Measurements from ENCODE around the gene SDK2.

SDK2 gene

DNA sequence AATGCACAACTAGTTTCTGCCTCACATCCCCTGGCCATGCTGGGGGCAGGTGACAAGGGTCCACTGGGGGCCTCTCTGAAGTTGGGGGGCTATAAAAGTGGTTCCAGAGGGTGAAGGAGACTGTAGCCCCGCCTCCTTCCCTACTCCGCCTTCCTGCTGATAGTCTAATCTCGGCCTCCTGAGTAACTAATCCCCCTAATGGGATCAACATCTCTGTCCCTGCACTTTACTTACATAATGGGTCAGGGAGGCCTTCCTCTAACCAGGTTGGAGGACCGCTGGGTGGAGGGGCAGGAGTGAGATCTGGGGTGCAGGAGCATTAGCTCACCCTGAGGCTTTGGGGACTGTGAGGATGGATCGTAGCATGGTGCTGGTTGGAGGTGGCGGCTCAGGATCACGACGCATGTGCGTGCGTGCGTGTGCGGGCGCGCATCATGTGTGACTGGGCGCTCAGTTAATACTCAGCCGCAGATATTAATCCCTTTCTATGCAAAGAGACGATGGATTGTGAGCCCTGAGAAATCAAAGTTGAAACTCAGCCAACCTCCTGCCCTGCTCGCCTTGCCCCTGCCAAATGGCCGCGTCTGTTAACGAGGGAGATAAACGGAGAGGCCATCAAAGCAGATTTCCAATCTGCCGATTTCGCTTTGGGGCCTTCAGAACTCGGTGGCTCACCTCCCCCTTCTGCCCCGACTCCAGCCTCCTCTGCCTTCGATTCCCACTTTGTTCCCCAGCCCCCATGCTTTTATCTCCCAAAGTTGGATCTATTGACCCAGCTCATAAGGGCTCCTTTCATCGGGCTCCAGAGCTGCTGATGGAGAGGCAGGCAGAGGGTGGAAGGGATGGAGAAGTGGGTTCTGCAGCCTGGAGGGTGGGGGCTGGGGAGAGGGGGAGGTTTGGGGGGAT, 107.3 kb downstream of the SDK2 start:
- no peak for DNase-seq (ENCODE audit: low read depth in 2 of 2)

DNA sequence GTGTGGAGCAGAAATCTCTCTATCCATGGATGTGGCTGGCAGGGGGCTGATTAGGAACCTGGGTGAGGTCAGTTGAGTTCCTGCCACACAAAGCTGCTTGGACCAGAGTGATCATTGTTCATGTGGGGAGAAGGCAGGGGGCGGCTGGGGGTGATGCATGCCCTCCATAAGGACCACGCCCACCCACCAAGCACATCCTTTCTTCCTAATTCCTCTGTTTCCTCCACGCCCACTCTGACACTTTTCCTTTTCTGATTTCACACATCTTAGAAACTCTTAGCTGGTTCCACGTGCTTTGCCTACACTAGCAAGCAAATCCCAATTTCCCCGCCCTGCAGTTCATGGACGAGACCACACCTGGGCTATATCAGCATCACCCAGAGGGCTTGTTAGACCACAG, 108.5 kb downstream of the SDK2 start:
- no peak for DNase-seq (ENCODE audit: low read depth in 2 of 2)

DNA sequence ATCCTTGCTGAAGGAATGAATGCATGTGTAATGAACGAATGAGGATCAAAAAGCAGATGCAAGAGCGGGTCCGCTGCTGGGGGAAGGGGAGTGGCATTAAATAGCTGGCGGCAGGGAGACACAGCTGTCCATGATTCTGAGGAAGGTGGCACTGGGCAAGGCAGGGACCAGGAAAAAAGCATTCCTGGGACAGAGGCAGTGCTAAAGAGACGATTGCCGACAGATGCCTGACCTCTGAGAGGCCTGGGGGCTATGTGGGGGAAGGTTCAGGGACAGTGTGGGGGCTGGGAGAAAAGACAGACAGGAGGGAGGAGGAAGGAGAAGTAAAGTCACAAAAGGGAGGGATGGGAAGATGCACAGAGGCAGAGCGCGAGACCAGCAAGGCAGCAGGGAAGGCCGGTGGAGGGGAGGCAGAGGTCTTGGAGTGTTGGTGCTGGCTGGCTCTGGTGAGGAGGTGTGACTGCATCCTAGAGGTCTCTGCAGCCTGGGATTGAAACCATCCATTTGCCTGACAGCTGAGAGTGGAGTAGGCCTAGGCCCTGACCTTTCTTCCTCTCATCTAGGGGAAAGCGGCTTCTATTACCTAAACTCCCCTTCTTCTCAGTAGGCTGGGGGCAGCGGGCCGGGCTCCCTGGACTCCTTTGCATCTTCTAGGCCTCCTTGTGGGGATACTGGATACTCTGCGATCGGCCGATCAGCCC, 109.9 kb downstream of the SDK2 start:
- no peak for DNase-seq (ENCODE audit: low read depth in 2 of 2)

DNA sequence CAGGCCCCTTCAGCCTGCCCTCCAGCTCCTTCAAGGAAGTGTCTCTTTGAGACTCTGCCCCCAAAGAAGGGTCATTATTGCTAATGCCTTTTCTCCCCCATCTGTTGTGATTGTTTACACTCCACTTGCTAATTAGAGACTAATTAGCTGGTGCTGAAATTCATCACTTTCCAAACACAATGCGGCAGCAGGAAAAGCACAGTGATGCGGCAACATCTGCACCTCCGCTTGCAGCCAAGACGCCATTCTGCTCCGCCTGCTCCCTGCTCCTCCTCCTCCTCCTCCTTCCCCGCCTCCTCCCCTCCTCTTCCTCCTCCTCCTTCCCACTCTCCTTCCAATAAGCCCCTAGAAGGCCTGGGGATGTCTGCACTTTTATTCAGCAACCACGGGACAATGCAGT, 110.5 kb downstream of the SDK2 start:
- DNase-seq (ENCODE audit: low read depth in 2 of 2), result no peak

DNA sequence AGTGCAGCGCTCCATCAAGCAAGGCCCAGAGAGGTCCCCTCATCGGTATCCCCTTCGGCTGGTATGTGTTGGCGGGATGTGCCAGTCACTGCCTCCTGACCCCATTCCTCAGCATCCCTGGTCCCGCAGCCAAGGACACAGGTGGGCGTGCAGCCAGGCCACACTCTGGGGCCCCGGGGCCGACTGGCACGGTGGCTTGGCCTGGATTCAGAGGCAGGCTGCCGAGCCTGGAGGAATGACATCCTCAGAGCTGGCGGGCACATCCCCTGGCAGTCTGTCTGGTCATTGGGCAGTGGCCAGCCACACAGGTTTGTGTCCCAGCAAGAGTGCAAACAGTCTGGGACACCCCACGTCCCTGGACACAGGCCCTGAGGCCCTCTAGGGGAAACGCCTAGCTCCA, 111.1 kb downstream of the SDK2 start:
- no peak for DNase-seq (ENCODE audit: low read depth in 2 of 2)

DNA sequence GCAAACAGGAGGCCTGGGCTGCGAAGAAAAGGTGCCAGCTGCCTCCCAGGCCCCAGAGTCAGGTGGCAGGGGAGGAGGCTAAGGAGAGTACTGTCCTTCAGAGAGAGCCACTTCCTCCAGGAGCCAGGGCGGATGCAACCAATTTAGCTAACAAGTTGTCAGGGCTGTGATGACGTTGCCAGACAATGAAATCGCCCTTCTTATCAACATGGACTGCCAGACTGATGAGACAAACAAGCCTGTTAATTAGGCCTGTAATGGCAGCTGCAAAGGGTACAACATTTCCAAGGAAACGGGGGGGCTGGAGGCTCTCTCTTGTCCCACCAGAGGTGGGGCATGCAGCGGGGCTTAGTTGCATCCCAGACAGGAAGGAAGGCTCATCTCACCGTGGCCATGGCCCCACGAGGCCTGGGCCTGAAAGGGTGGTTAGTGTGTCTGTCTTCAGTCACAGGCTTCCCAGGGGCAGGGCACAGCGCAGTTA, 111.8 kb downstream of the SDK2 start:
- no peak for DNase-seq (ENCODE audit: low read depth in 2 of 2)

DNA sequence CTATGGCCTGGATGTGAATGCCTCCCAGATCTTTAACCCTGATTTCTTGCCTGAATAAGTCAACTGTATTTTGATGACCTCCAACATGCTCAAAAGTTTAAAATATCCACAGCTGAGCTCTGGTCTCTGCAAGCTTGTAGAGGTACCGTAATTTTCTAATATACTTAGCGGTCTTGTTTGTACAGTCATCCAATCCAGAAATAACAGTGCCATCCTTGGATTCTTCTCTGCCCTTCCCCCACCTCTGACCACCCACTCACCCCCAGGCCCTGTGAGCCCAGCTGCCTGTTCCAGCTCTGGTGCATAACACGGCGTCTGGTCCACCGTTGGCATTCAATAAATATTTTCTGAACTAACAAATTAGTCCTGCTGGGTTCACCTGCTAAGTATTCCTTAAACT, 113.1 kb downstream of the SDK2 start:
- DNase-seq (ENCODE audit: low read depth in 2 of 2), result no peak

DNA sequence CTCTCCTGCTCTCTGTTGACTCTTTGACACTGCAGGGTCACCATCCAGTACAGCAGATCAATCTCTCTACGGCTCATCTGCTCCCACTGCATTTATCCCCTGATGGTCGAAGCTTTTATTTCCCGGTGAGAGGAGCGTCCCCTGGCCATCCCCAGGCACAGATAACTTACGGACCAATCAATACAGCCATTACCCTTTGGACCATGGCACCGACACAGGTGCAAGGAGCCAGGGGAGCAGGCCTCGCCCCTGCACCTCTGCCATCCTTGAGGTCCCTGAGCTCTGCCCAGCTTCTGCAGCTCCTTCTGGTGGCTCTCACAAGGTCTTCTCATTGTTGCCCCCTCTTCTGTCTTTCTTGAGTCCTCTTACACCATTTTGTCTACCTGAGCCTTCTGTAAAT, 115.6 kb downstream of the SDK2 start:
- DNase-seq (ENCODE audit: low read depth in 2 of 2), result no peak

DNA sequence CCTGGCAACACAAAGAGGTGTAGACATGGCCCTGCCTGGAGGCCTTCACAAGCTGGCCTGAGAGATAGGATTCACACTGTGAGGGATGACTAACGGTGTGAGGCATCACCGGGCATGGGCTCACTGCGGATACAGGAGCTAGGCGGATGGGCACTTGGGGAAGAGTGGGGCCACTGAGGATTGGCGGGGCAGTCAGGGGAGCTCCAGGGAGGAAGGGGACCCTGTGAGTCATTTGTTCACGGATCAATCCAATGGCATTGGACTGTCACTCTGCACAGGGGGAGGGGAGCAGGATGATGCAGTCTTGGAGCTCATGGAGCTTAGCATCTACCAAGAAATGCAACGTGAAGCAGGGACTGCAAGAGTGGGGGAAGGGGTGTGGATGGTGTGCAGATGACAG, 117.3 kb downstream of the SDK2 start:
- DNase-seq (ENCODE audit: low read depth in 2 of 2), result no peak

DNA sequence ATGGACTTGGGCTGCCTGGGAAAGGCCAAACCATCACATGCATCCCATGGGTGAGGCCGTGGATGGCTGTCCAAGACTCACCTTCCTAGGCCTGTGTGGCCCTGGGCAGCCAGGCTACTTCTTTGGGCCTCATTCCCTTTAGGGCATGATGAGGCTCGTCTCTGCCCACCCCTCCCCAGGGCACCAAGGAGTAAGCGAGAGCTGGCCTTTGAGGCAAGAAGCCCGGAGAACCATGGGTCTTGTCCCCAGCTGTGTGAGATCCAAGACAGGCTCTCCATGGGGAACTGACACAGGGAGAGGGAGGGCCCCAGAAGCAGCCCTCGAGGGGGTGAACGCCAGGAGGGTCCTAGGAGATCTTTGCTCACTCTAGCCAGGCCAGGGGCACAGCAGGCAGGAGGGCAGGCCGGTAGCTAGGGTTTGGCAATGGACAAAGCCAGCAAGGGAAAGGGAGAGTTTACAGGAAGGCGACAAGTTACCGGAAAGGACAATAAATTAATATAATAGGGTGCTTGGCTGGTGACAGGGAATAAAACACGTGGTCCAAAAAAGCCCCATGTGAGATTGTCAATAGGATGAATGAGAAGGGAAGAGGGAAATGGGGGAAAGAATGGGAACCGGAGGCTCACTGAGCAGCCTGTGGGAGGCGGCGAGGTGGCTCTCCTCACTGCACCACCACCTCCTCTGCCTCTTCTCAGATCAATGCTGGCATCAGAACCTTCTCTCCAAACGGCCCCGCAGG, 119.1 kb downstream of the SDK2 start:
- no peak for DNase-seq (ENCODE audit: low read depth in 2 of 2)

DNA sequence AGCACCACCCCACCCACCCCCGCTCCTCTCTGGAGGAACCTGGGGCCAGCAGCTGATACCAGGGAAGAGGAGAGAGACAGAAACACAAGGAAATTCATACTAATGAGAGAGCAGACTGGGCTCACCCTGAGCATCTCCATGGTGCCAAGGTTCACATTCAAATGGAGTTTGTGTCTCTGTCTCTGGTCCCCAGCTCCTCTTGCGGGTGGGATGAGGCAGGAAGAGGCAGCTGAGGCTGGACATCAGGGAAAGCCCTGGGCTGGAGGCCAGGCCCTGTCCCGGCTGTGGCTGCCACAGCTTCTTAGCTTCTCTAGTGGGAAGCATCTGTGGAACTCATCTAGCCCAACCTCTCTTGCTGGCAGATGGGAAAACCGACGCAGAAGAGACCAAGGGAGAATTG, 121.5 kb downstream of the SDK2 start:
- no peak for DNase-seq (ENCODE audit: low read depth in 2 of 2)

DNA sequence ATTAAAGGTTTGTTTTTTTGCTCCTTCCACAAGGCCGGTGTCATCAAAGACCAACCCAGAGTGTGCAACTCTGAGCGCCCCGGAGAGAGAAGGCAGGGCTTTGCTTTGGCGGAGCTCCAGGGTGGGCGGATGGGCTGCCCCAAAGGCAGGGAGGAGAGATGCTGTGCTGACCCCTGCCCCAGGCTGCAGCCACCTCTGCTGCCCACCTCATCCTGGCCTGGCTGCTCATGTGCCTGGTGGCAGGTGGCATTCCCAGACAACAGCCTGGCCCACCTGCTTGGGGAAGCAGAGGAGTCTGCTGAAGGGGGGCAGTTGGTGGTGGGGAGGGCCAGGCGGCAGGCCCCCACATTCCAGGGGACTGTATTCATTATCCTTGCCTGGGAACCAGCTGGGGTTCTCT, 122.1 kb downstream of the SDK2 start:
- DNase-seq (ENCODE audit: low read depth in 2 of 2), result no peak

DNA sequence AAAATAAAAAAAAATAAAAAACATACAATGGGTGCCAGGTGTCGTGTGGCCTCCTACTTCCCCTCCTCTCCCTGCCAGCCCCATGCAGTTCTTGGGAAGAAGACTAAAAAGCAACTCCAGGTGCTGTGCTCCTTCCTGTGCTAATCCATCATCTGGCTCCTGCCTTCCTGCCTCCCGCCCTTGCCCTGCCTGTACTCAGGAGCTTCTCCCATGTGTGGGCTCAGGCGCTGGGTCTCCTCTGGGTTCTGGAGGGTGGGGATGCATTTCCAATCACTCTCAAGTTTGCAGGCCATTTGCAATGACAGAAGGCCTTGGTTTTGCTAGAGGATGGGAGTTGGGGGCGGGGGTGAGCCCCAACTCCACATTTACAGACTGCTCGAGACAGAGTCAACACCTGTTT, 122.9 kb downstream of the SDK2 start:
- no peak for DNase-seq (ENCODE audit: low read depth in 2 of 2)

DNA sequence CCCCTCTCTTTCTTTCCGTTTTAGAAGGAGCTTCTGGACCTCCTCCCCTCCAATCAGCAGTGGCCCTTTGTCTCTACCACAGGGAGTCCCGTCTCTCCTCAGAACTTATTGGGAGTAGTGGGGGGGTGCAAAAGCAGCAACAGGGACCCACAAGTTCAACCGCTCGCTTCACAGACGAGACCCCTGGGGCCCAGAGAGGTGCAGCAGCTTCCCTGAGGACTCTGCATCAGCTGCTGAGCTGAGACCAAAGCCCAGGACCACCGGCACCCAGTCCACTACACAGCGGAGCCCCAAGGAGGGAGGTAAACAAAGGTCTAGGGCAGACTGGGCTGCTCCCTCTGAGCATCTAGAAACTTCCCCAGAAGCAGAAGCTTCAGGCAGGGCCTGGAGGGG, 123.9 kb downstream of the SDK2 start:
- DNase-seq (ENCODE audit: low read depth in 2 of 2), result no peak

DNA sequence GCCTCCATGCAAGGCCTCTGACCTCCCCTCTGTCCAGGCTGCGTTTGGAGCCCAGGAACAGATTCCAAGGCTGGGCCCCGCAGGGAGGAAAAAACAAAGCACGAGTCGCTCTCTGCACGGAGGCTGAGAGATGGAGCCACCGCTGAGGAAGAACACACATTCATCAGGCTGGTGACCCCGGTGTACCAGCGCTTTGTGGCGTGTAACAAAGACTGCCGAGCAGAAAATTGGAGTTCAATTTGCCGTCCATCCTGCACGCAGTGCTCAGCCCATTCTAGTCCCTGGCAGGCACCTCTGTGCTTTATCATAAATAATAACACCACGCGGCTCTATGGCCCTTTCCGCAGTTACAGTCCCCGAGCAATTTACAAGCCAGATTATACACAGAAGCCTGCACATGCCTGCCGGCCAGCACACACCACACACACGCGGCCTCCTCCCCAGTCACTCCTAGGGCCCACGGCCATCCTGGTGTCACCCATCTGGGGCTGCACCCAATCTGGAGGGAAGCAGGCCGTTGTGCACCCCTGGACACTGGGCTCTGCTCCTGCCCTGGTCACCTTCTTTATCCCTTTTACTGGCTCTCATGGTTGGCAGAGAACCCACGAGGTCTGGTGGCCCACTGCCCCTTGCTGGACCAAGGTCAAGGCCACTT, 124.4 kb downstream of the SDK2 start:
- DNase-seq (ENCODE audit: low read depth in 2 of 2), result no peak

DNA sequence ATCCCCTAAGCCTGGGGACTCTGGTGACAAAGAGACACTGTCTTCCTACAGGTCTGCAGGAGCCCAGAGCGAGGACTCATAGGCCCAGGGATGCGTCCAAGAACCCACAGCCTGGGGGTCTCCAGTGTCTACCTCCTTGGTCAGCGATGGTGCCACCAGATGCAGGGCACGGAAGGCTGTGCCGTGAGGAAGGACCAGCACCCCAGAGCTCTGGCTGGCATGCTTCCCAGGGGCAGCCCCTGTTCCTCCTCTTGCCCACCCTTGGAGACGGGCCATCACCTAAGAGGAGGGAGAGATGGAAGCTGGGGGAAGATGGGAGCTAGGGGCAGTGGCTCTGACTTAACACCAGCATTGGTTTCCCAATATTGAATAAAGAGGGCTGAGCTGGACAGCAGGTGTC, 125.2 kb downstream of the SDK2 start:
- no peak for DNase-seq (ENCODE audit: low read depth in 2 of 2)

DNA sequence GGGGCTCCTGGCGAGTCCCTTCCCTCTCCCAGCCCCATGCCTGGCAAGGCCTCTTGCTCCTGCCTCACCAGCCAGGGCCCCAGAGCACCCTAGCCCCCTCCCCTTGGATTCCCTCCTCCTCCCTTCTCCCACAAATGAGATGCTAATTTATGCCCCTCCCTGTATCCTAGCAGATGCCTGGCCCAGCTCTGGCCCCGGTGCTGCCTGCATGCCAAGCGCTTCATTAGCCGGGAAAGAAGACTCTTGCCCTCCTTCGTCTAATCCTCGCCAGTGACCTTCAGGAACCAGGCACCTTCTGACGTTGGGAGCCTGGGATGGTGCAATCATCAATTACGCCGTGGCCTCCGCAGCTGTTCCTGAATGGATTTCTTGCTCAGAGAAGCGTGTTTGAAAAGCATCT, 127.8 kb downstream of the SDK2 start:
- no peak for DNase-seq (ENCODE audit: low read depth in 2 of 2)

DNA sequence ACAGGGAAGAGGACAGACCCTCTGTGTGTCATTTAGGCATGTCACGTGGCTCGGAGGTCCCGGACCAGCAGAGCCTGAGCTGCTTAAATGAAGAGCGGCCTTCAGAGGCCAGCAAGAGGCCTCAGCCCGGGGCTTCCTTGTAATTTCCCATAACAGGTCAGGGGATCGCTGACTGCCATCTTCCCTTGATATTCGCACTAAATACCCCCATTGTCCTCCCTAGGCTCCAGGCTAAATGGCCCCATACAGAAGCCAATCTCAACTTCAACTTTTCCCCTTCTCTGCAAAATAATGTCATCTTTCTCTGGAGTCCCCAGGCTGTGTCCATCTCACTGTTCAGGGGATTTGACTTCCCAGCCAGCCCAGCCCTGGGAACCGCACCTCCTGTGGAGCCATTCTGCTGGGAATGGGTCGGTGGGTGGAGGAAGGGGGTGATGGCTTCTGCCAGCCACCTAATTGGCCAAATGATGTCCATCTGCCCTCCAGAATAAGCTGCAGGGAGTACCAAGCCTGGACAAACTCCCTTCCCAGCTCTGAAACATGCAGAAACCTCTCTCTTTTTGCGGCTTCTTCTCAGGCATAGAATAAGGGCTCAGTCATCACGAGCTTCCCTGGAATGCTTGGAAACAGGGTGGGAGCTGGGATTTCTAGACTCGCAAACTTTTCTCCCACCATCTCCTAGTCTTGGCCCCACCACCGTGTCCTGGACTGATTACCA, 129.9 kb downstream of the SDK2 start:
- DNase-seq (ENCODE audit: low read depth in 2 of 2), result no peak

DNA sequence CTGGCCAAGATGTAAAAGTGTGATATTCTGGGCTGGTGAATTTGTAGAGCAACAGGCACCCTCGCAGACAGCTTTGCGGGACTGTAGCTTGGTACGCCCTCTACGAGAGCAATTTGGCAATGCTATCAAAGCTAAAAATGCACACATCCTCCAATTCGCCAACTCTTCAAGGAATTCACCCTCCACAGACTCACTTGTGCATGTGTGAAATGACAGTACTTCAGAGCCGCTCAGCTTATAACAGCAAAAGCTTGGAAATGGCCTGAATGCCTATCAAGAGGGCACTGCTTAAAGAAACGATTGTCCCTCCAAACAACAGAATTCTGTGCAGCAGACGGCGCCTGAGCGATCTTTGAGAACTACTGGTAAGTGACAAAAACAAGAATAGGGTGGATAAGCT, 130.8 kb downstream of the SDK2 start:
- DNase-seq (ENCODE audit: low read depth in 2 of 2), result no peak

DNA sequence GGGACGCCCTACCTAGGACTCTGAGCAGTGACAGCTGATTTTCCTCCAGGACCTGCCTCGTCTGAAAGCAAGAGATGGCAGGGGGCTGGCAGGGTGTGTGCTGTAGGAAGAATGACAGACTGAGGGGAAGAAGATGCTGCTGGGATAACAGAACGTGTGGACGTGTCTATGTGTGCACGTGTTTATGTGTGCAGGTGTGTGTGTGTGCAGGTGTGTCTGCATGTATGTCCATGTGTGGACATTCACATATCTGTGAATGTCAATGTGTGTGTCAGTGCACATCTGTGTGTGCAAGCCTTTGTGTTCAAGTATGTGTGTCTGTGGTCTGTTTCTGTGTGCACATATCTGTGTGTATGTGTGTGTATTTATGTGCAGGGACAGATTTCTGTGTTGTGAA, 132.5 kb downstream of the SDK2 start:
- no peak for DNase-seq (ENCODE audit: low read depth in 2 of 2)

DNA sequence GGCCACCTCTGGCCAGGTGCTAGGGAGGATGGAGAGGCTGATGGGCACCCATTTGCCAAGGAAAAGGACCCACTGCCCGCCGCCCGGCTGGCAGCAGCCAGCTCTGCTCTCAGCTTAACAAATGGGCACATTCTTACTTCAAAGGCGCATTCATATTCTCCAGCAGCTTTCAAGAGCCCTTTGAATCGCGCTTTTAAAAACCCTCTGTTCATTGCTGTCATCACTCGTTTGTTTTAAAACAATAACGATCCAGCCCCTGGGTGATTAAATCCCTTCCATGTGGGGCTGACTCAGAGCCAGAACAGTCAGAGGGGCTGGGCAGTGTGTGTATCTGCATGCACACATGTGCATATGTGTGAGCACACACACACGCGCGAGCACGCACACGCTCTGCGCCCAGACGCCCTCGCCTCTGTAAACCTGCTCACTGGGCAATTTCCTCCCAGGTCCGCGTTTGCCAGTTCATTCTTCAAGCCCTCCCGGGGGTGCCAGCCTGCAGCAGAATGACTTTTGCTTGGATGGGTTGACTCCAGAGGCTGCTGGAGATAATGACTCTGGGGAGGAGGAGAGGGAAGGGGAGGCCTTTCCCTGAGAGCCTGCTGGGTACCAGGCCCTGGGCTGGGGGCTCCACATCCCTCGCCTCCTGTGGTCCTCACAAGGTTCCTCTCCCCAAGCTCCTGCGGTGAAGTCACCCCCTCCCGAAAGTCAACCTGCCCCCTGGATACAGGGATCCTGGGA, 133.1 kb downstream of the SDK2 start:
- DNase-seq (ENCODE audit: low read depth in 2 of 2), result no peak

All from stimulated activated CD4-positive, alpha-beta T cell treated with anti-CD3 and anti-CD28 coated beads, Interleukin-1b, Interleukin-23, amount 100 ng/mL, for 1 hour (primary cell).